Neuronal stem cell (in vitro differentiated cells): ENCODE results near the gene CYP46A1.

ENCODE experiments used
- DNase-seq: peaks from one replicate; pipeline ENCODE4 v3.0.0-alpha.2; 2013; ENCODE audit warnings: low spot score
- H2AFZ ChIP-seq: one replicate; pipeline ENCODE4 v1.6.1; 2013; ENCODE audit warnings: mild to moderate bottlenecking, low read length, inconsistent platforms
- H2AK5ac ChIP-seq: 2 replicates; pipeline ENCODE4 v1.6.1; 2013; ENCODE audit warnings: low read depth, mild to moderate bottlenecking, inconsistent platforms, low read length, moderate library complexity, mixed read lengths
- H2BK120ac ChIP-seq: 2 replicates; pipeline ENCODE4 v1.6.1; 2013; ENCODE audit warnings: low read depth, mild to moderate bottlenecking, inconsistent platforms, low read length, moderate library complexity, mixed read lengths
- H2BK12ac ChIP-seq: one replicate; pipeline ENCODE4 v1.6.1; 2013; ENCODE audit warnings: low read length, inconsistent platforms
- H2BK15ac ChIP-seq: 2 replicates; pipeline ENCODE4 v1.6.1; 2013; ENCODE audit warnings: mild to moderate bottlenecking, low read length, inconsistent platforms, mixed read lengths
- H2BK5ac ChIP-seq: one replicate; pipeline ENCODE4 v1.6.1; 2013; ENCODE audit warnings: inconsistent platforms, mild to moderate bottlenecking, low read length, moderate library complexity
- H3K14ac ChIP-seq: one replicate; pipeline ENCODE4 v1.6.1; 2013; ENCODE audit warnings: low read length, inconsistent platforms
- H3K18ac ChIP-seq: 2 replicates; pipeline ENCODE4 v1.6.1; 2013; ENCODE audit warnings: low read length, inconsistent platforms
- H3K23ac ChIP-seq: 2 replicates; pipeline ENCODE4 v1.6.1; 2013; ENCODE audit warnings: low read depth, mild to moderate bottlenecking, mixed read lengths, low read length, inconsistent platforms; ENCODE audit not compliant: poor library complexity
- H3K27ac ChIP-seq: replicated peaks from 3 replicates; pipeline ENCODE4 v1.5.1; 2013; ENCODE audit warnings: low read length, inconsistent platforms
- H3K27me3 ChIP-seq, 3 experiments: 2 replicates each; pipeline ENCODE4 v1.6.1; 2013; ENCODE audit warnings: low read length in 3 of 3, mild to moderate bottlenecking in 2 of 3, inconsistent platforms in 1 of 3, low read depth in 1 of 3, mixed read lengths in 1 of 3, moderate library complexity in 1 of 3; ENCODE audit not compliant: control insufficient read depth in 3 of 3, insufficient read depth in 3 of 3
- H3K36me3 ChIP-seq, 2 donors: replicated peaks in 1 of 2; 2 replicates each; pipeline ENCODE4 v1.6.1; 2013; ENCODE audit warnings: low read length in 2 of 2; ENCODE audit not compliant: control insufficient read depth in 2 of 2, insufficient read depth in 2 of 2
- H3K4ac ChIP-seq: 2 replicates; pipeline ENCODE4 v1.6.1; 2013; ENCODE audit warnings: inconsistent platforms, mild to moderate bottlenecking, low read length, moderate library complexity
- H3K4me1 ChIP-seq, 2 donors: 1 replicate in 1 of 2; 2 replicates in 1 of 2; pipeline ENCODE4 v1.6.1; 2013; ENCODE audit warnings: low read length in 2 of 2, low read depth in 1 of 2; ENCODE audit not compliant: control insufficient read depth in 2 of 2, insufficient read depth in 1 of 2
- H3K4me2 ChIP-seq: one replicate; pipeline ENCODE4 v1.6.1; 2013; ENCODE audit warnings: mild to moderate bottlenecking, low read length, inconsistent platforms; ENCODE audit not compliant: insufficient read depth, poor library complexity, severe bottlenecking
- H3K4me3 ChIP-seq, 2 donors: 2 replicates each; pipeline ENCODE4 v1.5.1; 2013; ENCODE audit warnings: low read length in 2 of 2, mild to moderate bottlenecking in 2 of 2, inconsistent platforms in 1 of 2, moderate library complexity in 1 of 2
- H3K79me1 ChIP-seq: one replicate; pipeline ENCODE4 v1.6.1; 2013; ENCODE audit warnings: low read depth, mild to moderate bottlenecking, inconsistent platforms, low read length, moderate library complexity
- H3K9ac ChIP-seq: one replicate; pipeline ENCODE4 v1.6.1; 2013; ENCODE audit warnings: mild to moderate bottlenecking, low read depth, low read length, inconsistent platforms; ENCODE audit not compliant: poor library complexity
- H3K9me3 ChIP-seq, 2 donors: replicated peaks in 1 of 2; 2 replicates each; pipeline versions ENCODE3 to v1.6.1; 2013; ENCODE audit warnings: low read length in 2 of 2, mild to moderate bottlenecking in 2 of 2, inconsistent platforms in 1 of 2, low read depth in 1 of 2, mixed read lengths in 1 of 2, moderate library complexity in 1 of 2; ENCODE audit not compliant: control insufficient read depth in 2 of 2, insufficient read depth in 1 of 2
- H4K8ac ChIP-seq: one replicate; pipeline ENCODE4 v1.6.1; 2013; ENCODE audit warnings: low read depth, mild to moderate bottlenecking, inconsistent platforms, low read length, moderate library complexity
- H4K91ac ChIP-seq: one replicate; pipeline ENCODE4 v1.6.1; 2013; ENCODE audit warnings: low read length, low read depth, mild to moderate bottlenecking, inconsistent platforms; ENCODE audit not compliant: poor library complexity
- WGBS, 2 donors: extraction: QIAGEN DNeasy Blood & Tissue Kit; methylation state at CpG; one replicate each; pipeline ENCODE4 v1.1.7; 2013; ENCODE audit warnings: missing lambda C conversion rate in 2 of 2, mixed read lengths in 1 of 2; ENCODE audit not compliant: insufficient read length in 2 of 2, insufficient replicate concordance in 1 of 2; ENCODE audit errors: extremely low coverage in 2 of 2; 5-methylcytosine and 5-hydroxymethylcytosine counted together

The CYP46A1 gene

DNA sequence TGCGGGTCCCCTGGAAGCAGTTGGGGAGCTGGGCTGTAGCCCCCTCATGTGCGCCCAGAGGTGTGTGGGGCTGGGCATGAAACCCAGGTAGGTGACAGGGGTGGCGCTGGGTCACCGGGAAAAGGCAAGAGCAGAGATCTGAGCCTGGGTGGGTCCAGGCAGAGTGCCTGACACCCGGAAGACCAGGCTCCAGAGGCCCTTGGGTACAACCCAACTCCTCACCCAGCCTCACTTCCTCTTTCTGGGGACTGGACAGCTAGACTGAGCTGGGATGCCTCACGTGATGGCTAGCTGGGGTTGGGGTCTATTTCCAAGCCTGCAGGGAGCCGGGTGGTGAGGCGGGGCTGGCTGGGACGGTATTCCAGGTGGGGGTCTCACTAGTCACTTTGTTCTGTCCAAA is 16.3 kb upstream of the CYP46A1 start:
- Histone ChIP-seq H3K27ac (no peak overlapping the region), H3K23ac (no peak overlapping the region), H3K4ac (no peak overlapping the region), H3K4me1 (peaks cover 55 to 70% of the 10 kb centered on the region in 2 donors), H4K91ac (peak overlapping the region; percentile 11), H2BK5ac (peak overlapping the region; percentile 44), H3K4me2 (no peak overlapping the region), H2BK15ac (peak overlapping the region; percentile 6), H3K14ac (no peak overlapping the region), H3K27me3 (no peaks in the 10 kb centered on the region), H3K9me3 (no peaks in the 10 kb centered on the region), H2AFZ (no peak overlapping the region), H3K36me3 (no peaks in the 10 kb centered on the region), H2BK120ac (peak overlapping the region; percentile 47), H3K18ac (peak overlapping the region; percentile 82), H3K4me3 (no peak overlapping the region), H2BK12ac (peak overlapping the region; percentile 64), H4K8ac (no peak overlapping the region), H3K79me1 (no peaks in the 10 kb centered on the region), H2AK5ac (peak overlapping the region; percentile 12), H3K9ac (no peak overlapping the region)
- DNase-seq, result no peak
- WGBS, 2 donors, result no CpG with 5 or more reads among the region's 9 CpGs

DNA sequence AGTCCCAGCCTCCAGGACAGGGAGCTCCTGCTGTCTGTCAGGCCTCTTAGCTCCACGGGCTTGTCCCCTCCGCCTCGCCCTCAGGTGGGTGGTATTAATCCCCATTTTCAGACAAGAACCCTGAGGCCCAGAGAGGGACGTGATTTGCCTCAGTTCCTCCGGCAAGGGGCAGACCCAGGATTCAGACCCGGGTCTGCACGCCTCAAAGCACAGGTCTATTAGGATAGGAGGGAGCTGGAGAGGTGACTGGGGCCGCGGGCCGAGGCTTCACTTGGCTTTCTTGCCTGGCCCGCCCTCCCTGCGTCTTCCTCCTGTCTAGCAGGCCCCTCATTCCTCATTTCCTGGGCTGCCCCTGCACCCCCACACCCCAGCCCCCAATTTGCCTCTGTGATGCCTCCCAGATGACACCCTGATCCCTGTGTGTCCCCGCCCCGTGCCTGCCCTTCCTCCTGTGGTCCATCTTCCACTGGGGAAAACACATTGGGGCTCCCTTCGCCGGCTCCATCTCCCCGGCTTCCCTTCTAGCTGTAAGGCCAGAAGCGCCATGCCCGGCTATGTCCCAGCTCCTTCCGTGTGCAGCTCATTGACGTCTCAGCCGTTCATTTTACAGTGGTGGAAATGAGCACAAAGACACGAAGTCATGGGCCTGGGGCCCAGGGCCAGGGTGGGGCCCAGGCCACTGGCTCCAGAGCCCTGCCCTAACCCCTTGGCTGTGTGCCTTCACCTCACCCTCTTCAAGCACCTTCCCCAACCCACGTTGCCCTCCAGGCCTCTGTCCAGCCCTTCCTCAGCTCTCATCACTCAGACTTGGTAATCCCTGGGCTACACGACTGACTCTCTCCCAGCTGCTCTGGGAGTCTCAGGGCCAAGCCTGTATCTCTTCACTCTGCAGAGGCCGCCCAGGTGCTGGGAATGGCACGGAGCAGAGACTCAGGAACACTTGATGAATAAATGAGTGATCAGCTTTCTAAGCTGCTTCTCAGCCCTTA is 15.5 kb upstream of the CYP46A1 start:
- H3K4me2 ChIP-seq, result no peak overlapping the region
- peak overlapping the region; percentile 44 for H2BK5ac ChIP-seq
- peak overlapping the region; percentile 12 for H2AK5ac ChIP-seq
- H2BK15ac ChIP-seq, result peak overlapping the region; percentile 6
- H2BK120ac ChIP-seq, result peak overlapping the region; percentile 73
- peaks cover 56 to 68% of the 10 kb centered on the region in 2 donors for H3K4me1 ChIP-seq
- peak overlapping the region; percentile 61 for H4K91ac ChIP-seq
- no peak overlapping the region for H3K27ac ChIP-seq
- WGBS, 2 donors, result no CpG with 5 or more reads among the region's 27 CpGs
- H3K27me3 ChIP-seq, result no peaks in the 10 kb centered on the region
- peak overlapping the region; percentile 87 for H2BK12ac ChIP-seq
- H4K8ac ChIP-seq, result no peak overlapping the region
- H3K79me1 ChIP-seq, result no peaks in the 10 kb centered on the region
- H3K18ac ChIP-seq, result peak overlapping the region; percentile 24
- no peaks in the 10 kb centered on the region for H3K9me3 ChIP-seq
- no peak overlapping the region for H3K14ac ChIP-seq
- no peak overlapping the region for H3K9ac ChIP-seq
- H3K4ac ChIP-seq, result peak overlapping the region; percentile 27
- no peak for DNase-seq
- H3K4me3 ChIP-seq, result no peak overlapping the region
- H3K23ac ChIP-seq, result no peak overlapping the region
- H3K36me3 ChIP-seq, result no peaks in the 10 kb centered on the region
- H2AFZ ChIP-seq, result no peak overlapping the region

DNA sequence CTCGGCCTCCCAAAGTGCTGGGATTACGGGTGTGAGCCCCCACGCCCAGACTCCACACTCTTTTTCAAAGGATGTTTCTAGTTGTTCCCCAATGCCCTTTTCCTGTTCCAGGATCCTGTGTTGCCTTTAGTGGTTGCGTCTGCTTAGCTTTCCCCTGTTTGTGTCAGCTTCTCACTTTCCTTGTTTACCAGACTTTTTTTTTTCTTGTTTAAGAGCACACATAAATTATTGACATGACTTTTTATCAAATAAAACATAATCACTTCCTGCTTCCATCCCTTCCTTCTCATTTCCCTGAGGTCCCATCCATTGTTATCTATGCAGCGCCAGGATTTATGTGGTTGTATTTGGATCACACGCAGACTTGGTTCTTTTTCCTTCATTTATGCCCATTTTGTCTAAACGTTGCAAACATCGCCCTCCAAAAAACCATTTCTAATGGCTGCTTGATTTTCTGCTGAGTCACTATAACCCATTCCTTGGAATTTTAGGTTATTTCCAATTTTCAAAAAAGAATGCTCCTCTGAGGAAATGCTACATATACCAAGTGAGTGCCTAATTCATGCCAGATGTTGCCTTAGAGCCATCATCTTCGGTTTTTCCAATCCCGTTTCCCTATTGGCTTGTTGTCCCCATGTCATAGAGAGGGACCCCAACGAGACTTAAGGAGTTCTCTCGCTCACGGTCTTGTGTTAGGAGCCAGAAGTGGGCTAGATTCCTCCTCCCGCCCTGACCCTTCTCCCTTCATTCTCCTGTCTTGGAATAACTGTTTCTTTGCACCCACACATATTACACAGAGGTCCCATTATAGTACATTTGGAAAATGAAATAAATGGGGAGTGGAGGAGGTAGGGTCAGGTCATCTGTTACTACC is 13.5 kb upstream of the CYP46A1 start:
- Histone ChIP-seq H3K9ac (no peak overlapping the region), H3K27ac (peak overlapping the region; percentile 94), H4K91ac (no peak overlapping the region), H3K14ac (no peak overlapping the region), H3K4me2 (peak overlapping the region; percentile 24), H3K79me1 (no peaks in the 10 kb centered on the region), H2BK15ac (no peak overlapping the region), H2BK120ac (no peak overlapping the region), H3K23ac (no peak overlapping the region), H2AK5ac (no peak overlapping the region), H3K9me3 (no peaks in the 10 kb centered on the region), H3K4me3 (no peak overlapping the region), H3K4me1 (peaks cover 53 to 58% of the 10 kb centered on the region in 2 donors), H2AFZ (no peak overlapping the region), H2BK12ac (no peak overlapping the region), H3K27me3 (no peaks in the 10 kb centered on the region), H2BK5ac (no peak overlapping the region), H3K4ac (no peak overlapping the region), H3K36me3 (no peaks in the 10 kb centered on the region), H4K8ac (no peak overlapping the region), H3K18ac (peak overlapping the region; percentile 46)
- WGBS, 2 donors, result no CpG with 5 or more reads among the region's 14 CpGs
- peak; percentile 26 for DNase-seq
